Measurements from ENCODE around the gene RNASEL. TPM values are rescaled to one million over a fixed set of nuclear protein-coding genes. Genes with fewer than 3 reads are reported as not detected.

Gene RNASEL
- total and polyA plus RNA-seq, 2 of the 13 experiments (the other 11 are each of a cell fraction or from before 2014, with no cell fraction given): 0.05 to 0.20 TPM

DNA sequence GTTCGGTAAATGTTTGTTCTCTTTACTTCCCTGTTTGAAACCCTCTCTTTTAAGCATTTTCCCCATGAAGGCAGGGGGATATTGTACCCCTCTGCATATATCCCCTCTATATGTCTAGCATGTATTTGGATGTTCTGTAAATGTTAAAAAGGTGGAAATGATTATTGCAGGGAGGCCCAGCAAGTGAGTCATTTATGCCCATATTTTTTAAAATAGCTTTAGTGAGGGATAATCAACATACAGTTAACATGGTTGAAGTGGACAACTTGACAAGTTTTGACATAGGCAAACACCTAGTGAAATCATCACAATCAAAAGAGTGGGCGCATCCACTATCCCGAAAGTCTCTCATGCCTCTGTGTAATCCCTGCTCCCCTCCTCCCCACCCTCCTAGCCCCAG, 36.0 kb upstream of the RNASEL start (continued):
- TF ChIP-seq, protein P1, sequence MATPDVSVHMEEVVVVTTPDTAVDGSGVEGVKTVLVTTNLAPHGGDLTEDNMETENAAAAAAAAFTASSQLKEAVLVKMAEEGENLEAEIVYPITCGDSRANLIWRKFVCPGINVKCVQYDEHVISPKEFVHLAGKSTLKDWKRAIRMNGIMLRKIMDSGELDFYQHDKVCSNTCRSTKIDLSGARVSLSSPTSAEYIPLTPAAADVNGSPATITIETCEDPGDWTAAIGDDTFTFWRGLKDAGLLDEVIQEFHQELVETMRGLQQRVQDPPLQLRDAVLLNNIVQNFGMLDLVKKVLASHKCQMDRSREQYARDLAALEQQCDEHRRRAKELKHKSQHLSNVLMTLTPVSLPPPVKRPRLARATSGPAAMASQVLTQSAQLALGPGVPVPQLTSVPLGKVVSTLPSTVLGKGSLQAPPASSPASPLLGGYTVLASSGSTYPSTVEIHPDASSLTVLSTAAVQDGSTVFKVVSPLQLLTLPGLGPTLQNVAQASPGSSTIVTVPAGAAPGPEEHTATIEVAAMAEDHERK (CRISPR knock-in tag; IDR thresholded peaks at IDR 0.05; ENCODE audit: low read depth): no peak
- TF ChIP-seq, protein P2, sequence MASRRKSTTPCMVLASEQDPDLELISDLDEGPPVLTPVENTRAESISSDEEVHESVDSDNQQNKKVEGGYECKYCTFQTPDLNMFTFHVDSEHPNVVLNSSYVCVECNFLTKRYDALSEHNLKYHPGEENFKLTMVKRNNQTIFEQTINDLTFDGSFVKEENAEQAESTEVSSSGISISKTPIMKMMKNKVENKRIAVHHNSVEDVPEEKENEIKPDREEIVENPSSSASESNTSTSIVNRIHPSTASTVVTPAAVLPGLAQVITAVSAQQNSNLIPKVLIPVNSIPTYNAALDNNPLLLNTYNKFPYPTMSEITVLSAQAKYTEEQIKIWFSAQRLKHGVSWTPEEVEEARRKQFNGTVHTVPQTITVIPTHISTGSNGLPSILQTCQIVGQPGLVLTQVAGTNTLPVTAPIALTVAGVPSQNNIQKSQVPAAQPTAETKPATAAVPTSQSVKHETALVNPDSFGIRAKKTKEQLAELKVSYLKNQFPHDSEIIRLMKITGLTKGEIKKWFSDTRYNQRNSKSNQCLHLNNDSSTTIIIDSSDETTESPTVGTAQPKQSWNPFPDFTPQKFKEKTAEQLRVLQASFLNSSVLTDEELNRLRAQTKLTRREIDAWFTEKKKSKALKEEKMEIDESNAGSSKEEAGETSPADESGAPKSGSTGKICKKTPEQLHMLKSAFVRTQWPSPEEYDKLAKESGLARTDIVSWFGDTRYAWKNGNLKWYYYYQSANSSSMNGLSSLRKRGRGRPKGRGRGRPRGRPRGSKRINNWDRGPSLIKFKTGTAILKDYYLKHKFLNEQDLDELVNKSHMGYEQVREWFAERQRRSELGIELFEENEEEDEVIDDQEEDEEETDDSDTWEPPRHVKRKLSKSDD (CRISPR knock-in tag; IDR thresholded peaks at IDR 0.05; ENCODE audit: low read depth): no peak
- TF ChIP-seq, protein P3, sequence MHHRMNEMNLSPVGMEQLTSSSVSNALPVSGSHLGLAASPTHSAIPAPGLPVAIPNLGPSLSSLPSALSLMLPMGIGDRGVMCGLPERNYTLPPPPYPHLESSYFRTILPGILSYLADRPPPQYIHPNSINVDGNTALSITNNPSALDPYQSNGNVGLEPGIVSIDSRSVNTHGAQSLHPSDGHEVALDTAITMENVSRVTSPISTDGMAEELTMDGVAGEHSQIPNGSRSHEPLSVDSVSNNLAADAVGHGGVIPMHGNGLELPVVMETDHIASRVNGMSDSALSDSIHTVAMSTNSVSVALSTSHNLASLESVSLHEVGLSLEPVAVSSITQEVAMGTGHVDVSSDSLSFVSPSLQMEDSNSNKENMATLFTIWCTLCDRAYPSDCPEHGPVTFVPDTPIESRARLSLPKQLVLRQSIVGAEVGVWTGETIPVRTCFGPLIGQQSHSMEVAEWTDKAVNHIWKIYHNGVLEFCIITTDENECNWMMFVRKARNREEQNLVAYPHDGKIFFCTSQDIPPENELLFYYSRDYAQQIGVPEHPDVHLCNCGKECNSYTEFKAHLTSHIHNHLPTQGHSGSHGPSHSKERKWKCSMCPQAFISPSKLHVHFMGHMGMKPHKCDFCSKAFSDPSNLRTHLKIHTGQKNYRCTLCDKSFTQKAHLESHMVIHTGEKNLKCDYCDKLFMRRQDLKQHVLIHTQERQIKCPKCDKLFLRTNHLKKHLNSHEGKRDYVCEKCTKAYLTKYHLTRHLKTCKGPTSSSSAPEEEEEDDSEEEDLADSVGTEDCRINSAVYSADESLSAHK (CRISPR knock-in tag; IDR thresholded peaks at IDR 0.05; ENCODE audit: borderline replicate concordance): no peak
- no peak for TF ChIP-seq AGO1 (IDR thresholded peaks at IDR 0.05; ENCODE audit: low read depth, low read length, poor library complexity, severe bottlenecking)
- no peak for TF ChIP-seq JUN (CRISPR knock-in tag; IDR thresholded peaks at IDR 0.05)

DNA sequence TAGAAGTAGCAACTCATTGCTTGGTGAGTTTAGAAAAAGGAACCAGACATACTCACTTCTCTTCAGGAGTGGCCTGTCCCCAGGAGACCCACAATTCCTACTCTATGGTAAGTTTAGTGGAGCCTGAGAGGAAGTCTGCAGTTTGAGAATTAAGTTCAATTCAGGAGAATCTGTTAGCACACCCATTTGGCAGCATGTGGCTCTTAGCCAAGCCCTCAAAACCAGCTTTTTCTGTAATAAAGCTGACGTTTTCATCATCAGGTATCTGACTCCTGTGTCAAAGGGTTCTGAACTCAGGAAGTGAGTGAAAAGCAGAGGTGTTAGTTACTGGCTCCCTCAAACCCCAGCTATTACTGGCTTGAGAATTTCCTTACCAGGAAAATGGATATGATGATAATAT, 35.5 kb upstream of the RNASEL start:
- DNase-seq (ENCODE audit: low spot score) (no peak), FAIRE-seq (no peak), ATAC-seq (no peak)
- ChIA-PET CTCF (ENCODE audit: low intra/inter-chr PET ratio, low total read pairs) (no interaction called here), POLR2A (no interaction called here)
- Histone ChIP-seq H2AFZ (ENCODE audit: low read length) (no peak overlapping the region), H3K27me3 (ENCODE audit: control insufficient read depth in 1 of 2, insufficient read depth in 2 of 2, low read length in 2 of 2) (no peaks in the 10 kb centered on the region), H3K36me3 (replicated peaks in 1 of 2; ENCODE audit: control insufficient read depth in 1 of 2, insufficient read depth in 2 of 2, low read length in 2 of 2) (no peaks in the 10 kb centered on the region), H3K9me3 (ENCODE audit: low read length) (no peaks in the 10 kb centered on the region), H3K4me1 (ENCODE audit: insufficient read depth, low read length) (no peaks in the 10 kb centered on the region), H3K79me2 (ENCODE audit: insufficient read depth, low read length) (no peaks in the 10 kb centered on the region), H3K4me3 (replicated peaks in 1 of 3; ENCODE audit: insufficient read depth in 1 of 3, low read depth in 2 of 3, low read length in 3 of 3) (no peak overlapping the region), H4K20me1 (ENCODE audit: insufficient read depth, low read length) (no peaks in the 10 kb centered on the region), H3K27ac (ENCODE audit: extremely low read length, insufficient read depth, low read length) (no peak overlapping the region), H3K9ac (ENCODE audit: insufficient read depth, low read depth, low read length) (no peak overlapping the region), H3K4me2 (ENCODE audit: low read depth, low read length) (no peak overlapping the region)
- BruUV-seq (replicated peaks): no TSS peak
- in situ Hi-C loops (cut with HindIII; ENCODE audit: extremely low pct_ligation_motif_present, low pct_unique_long_range_greater_than_20kb): no loop called here
- 0% methylated on average over 1 of the region's 1 CpG for WGBS (ENCODE audit: low lambda C conversion rate)
- intact Hi-C loops (cut with micrococcal nuclease; ENCODE audit: unreplicated experiment): no loop called here
- TF ChIP-seq ZNF33B (CRISPR knock-in tag; IDR thresholded peaks at IDR 0.05) (no peak), NFE2L2 (IDR thresholded peaks at IDR 0.05; ENCODE audit: low read length) (no peak), NFIC (IDR thresholded peaks at IDR 0.05; ENCODE audit: low read length) (no peak), HNRNPK (IDR thresholded peaks at IDR 0.05; ENCODE audit: low read depth, low read length, poor library complexity, severe bottlenecking) (no peak), TBL1XR1 (IDR thresholded peaks at IDR 0.05; ENCODE audit: borderline replicate concordance, low read length, partially characterized antibody) (no peak)
- TF ChIP-seq, protein P4, sequence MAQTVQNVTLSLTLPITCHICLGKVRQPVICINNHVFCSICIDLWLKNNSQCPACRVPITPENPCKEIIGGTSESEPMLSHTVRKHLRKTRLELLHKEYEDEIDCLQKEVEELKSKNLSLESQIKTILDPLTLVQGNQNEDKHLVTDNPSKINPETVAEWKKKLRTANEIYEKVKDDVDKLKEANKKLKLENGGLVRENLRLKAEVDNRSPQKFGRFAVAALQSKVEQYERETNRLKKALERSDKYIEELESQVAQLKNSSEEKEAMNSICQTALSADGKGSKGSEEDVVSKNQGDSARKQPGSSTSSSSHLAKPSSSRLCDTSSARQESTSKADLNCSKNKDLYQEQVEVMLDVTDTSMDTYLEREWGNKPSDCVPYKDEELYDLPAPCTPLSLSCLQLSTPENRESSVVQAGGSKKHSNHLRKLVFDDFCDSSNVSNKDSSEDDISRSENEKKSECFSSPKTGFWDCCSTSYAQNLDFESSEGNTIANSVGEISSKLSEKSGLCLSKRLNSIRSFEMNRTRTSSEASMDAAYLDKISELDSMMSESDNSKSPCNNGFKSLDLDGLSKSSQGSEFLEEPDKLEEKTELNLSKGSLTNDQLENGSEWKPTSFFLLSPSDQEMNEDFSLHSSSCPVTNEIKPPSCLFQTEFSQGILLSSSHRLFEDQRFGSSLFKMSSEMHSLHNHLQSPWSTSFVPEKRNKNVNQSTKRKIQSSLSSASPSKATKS (CRISPR knock-in tag; IDR thresholded peaks at IDR 0.05): no peak
- TF ChIP-seq, protein P5, sequence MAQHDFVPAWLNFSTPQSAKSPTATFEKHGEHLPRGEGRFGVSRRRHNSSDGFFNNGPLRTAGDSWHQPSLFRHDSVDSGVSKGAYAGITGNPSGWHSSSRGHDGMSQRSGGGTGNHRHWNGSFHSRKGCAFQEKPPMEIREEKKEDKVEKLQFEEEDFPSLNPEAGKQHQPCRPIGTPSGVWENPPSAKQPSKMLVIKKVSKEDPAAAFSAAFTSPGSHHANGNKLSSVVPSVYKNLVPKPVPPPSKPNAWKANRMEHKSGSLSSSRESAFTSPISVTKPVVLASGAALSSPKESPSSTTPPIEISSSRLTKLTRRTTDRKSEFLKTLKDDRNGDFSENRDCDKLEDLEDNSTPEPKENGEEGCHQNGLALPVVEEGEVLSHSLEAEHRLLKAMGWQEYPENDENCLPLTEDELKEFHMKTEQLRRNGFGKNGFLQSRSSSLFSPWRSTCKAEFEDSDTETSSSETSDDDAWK (CRISPR knock-in tag; IDR thresholded peaks at IDR 0.05): no peak
